GM12878 (cell line): Measurements from ENCODE around the gene CEP83. TPM values are rescaled to one million over a fixed set of nuclear protein-coding genes. Genes with fewer than 3 reads are reported as not detected.

ENCODE experiments used
- ATAC-seq: fragments of 200-7000 bp; cut with Tn5 transposase; 3 replicates; pipeline ENCODE4 v1.9.1; 2020; ENCODE audit warnings: mild to moderate bottlenecking, moderate library complexity
- BruUV-seq: library from RNA; stranded (reverse); fragments of 400-500 nt; replicated peaks from 2 replicates; lab custom pipeline; 2021; lab: Mats Ljungman, UMichigan
- CTCF ChIA-PET: fragments of 300-600 bp; sonication (Branson Sonifier 250); formaldehyde crosslinking; extraction: SDS; loops from one replicate; lab custom pipeline; 2021; ENCODE audit warnings: inconsistent platforms; lab: Yijun Ruan, JAX
- POLR2A ChIA-PET: fragments of 350-600 bp; formaldehyde crosslinking; extraction: SDS; loops from one replicate; lab custom pipeline; 2021; ENCODE audit warnings: inconsistent platforms; lab: Charles Lee
- RAD21 ChIA-PET: fragments of 300-600 bp; sonication (Branson Sonifier 250); formaldehyde crosslinking; loops from one replicate; lab custom pipeline; 2023; ENCODE audit warnings: antibody characterized with exemption; ENCODE audit not compliant: unreplicated experiment; lab: Charles Lee
- SMC1A ChIA-PET: fragments of 300-600 bp; sonication (Branson Sonifier 250); formaldehyde crosslinking; loops from one replicate; lab custom pipeline; 2023; ENCODE audit not compliant: unreplicated experiment, uncharacterized antibody; lab: Charles Lee
- DNase-seq: peaks from one replicate; pipeline ENCODE4 v3.0.0-alpha.2; 2011; ENCODE audit warnings: low read depth, low spot score
- FAIRE-seq: peaks from 3 replicates; lab custom pipeline; 2011; peaks lifted over from hg19 to GRCh38; lab: Jason Lieb, UNC
- H2AFZ ChIP-seq: 2 replicates; pipeline ENCODE4 v1.6.0; 2011; ENCODE audit warnings: low read depth, low read length, control low read depth; ENCODE audit not compliant: control insufficient read depth
- H3K27ac ChIP-seq: 2 replicates; pipeline ENCODE4 v1.5.1; 2011; ENCODE audit warnings: control low read depth; ENCODE audit not compliant: control insufficient read depth, insufficient read depth
- H3K27me3 ChIP-seq, 2 experiments: replicated peaks in 1 of 2; 2 replicates each; pipeline versions ENCODE4 v1.6.0 to v1.6.1; 2011; ENCODE audit warnings: low read length in 1 of 2; ENCODE audit not compliant: control insufficient read depth in 2 of 2, insufficient read depth in 2 of 2
- H3K36me3 ChIP-seq, 2 experiments: 2 replicates each; pipeline ENCODE4 v1.5.1; 2011; ENCODE audit warnings: low read length in 1 of 2; ENCODE audit not compliant: control insufficient read depth in 2 of 2, insufficient read depth in 2 of 2
- H3K4me1 ChIP-seq: 2 replicates; pipeline ENCODE4 v1.6.1; 2011; ENCODE audit warnings: mild to moderate bottlenecking, low read length, moderate library complexity, mixed read lengths; ENCODE audit not compliant: control insufficient read depth, insufficient read depth
- H3K4me2 ChIP-seq: 2 replicates; pipeline ENCODE4 v1.6.0; 2011; ENCODE audit warnings: control low read depth; ENCODE audit not compliant: control insufficient read depth, insufficient read depth
- H3K4me3 ChIP-seq: fragments of 200-600 bp; sonication (generic); 2 replicates; pipeline ENCODE4 v1.5.1; 2016
- H3K79me2 ChIP-seq: 2 replicates; pipeline ENCODE4 v1.6.0; 2011; ENCODE audit warnings: low read length; ENCODE audit not compliant: control insufficient read depth, insufficient read depth
- H3K9ac ChIP-seq: 2 replicates; pipeline ENCODE4 v1.8.0; 2011; ENCODE audit warnings: low read length, control low read depth, mixed read lengths; ENCODE audit not compliant: control insufficient read depth, insufficient read depth
- H3K9me3 ChIP-seq: replicated peaks from 3 replicates; pipeline ENCODE4 v1.5.1; 2011; ENCODE audit warnings: mild to moderate bottlenecking, low read length; ENCODE audit not compliant: control insufficient read depth, insufficient read depth
- H4K20me1 ChIP-seq: 2 replicates; pipeline ENCODE4 v1.6.0; 2011; ENCODE audit not compliant: control insufficient read depth, insufficient read depth
- IRF4 ChIP-seq: IDR thresholded peaks from 2 replicates; pipeline ENCODE4 v1.6.1; 2011; ENCODE audit warnings: low read depth, low read length
- MTA2 ChIP-seq: fragments of 450-650 bp; IDR thresholded peaks from 2 replicates; pipeline ENCODE4 v1.6.1; 2016; ENCODE audit warnings: low read depth, mild to moderate bottlenecking, moderate library complexity
- SIN3A ChIP-seq: IDR thresholded peaks from 2 replicates; pipeline ENCODE4 v1.6.1; 2012; ENCODE audit warnings: low read depth, low read length, improper control_type of control experiment
- SIX5 ChIP-seq: IDR thresholded peaks from 2 replicates; pipeline ENCODE4 v1.6.1; 2011; ENCODE audit warnings: mild to moderate bottlenecking, low read depth, low read length, moderate library complexity; ENCODE audit not compliant: severe bottlenecking
- SKIL ChIP-seq: fragments of 450-650 bp; IDR thresholded peaks from 2 replicates; pipeline ENCODE4 v1.6.1; 2017; ENCODE audit warnings: mild to moderate bottlenecking, low read depth, inconsistent platforms; ENCODE audit not compliant: poor library complexity, severe bottlenecking
- TCF7 ChIP-seq: IDR thresholded peaks from 2 replicates; pipeline ENCODE4 v1.6.1; 2014; ENCODE audit warnings: antibody characterized with exemption, borderline replicate concordance
- YY1 ChIP-seq: IDR thresholded peaks from 2 replicates; pipeline ENCODE4 v1.6.1; 2011; ENCODE audit warnings: low read depth, mild to moderate bottlenecking, low read length
- in situ Hi-C: fragments of 300-500 bp; cut with MboI; formaldehyde crosslinking; loops from 9 replicates; pipeline ENCODE4 v1.14.3; 2018; ENCODE audit warnings: mixed read lengths
- intact Hi-C: fragments of 100-400 bp; cut with micrococcal nuclease; formaldehyde crosslinking; loops from one replicate; pipeline ENCODE4 v1.14.2; 2022; ENCODE audit not compliant: unreplicated experiment
- polyA plus RNA-seq, 11 experiments: library from polyadenylated mRNA; depleted of rRNA in 4 of 11; unstranded in 6 of 11; stranded (reverse) in 5 of 11; fragments of >200 nt; fragmentation: Nextera tagmentation in 4 of 11; fragmentation: Illumina TruSeq in 1 of 11; extraction: Ambion mirVana in 4 of 11; extraction: Trizol in 1 of 11; gene quantifications; 1 replicate in 1 of 11; 2 replicates in 10 of 11; pipeline versions ENCODE4 v1.2.1 to v1.2.3, GENCODE V29; 2011 to 2016; ENCODE audit warnings: inconsistent platforms in 2 of 11, missing spikeins in 2 of 11, low read depth in 1 of 11
- total RNA-seq, 4 experiments: library from RNA; depleted of rRNA in 3 of 4; stranded (reverse); fragments of >200 nt in 3 of 4; fragmentation: Illumina TruSeq in 1 of 4; extraction: Trizol in 1 of 4; gene quantifications; 2 replicates each; pipeline versions ENCODE4 v1.2.1 to v1.2.3, GENCODE V29; 2013 to 2021

The CEP83 gene
- total and polyA plus RNA-seq, 10 of the 15 experiments (the other 5 are each of a cell fraction or from before 2014, with no cell fraction given), result 4.3 to 39.0 (median 22.5) TPM

- TF ChIP-seq SKIL, result no peak
- TF ChIP-seq SIX5, result no peak
- TF ChIP-seq IRF4, result no peak
- no peak for TF ChIP-seq SIN3A
- TF ChIP-seq MTA2, result no peak
- TF ChIP-seq YY1, result no peak
These were observed 43.1 kb downstream of the CEP83 start (continued) for GRCh38 chr12:94416613-94417012.

GRCh38 chr12:94415066-94415465, 44.6 kb downstream of the CEP83 start:
- intact Hi-C loops (no loop called here), in situ Hi-C loops (no loop called here)
- peaks cover 2% of the 10 kb centered on the region; the same call in 1 of the 2 replicates for H3K79me2 ChIP-seq
- H3K9ac ChIP-seq, result no peak overlapping the region
- no peaks in the 10 kb centered on the region for H3K36me3 ChIP-seq
- TF ChIP-seq TCF7, result no peak
- ChIA-PET SMC1A (interaction anchor here (1.1 kb wide), 1 partner anchor 205 kb away, joined by 4 read pairs; no protein-coding TSS in a partner anchor), RAD21 (no interaction called here), CTCF (no interaction called here), POLR2A (no interaction called here)
- H3K4me3 ChIP-seq, result no peak overlapping the region
- no peaks in the 10 kb centered on the region for H3K27me3 ChIP-seq
- H3K4me2 ChIP-seq, result no peak overlapping the region
- no TSS peak for BruUV-seq
- H3K27ac ChIP-seq, result no peak overlapping the region
- peak; percentile 48; the same call in 1 of the 3 replicates for ATAC-seq
- no peaks in the 10 kb centered on the region for H4K20me1 ChIP-seq
- peaks cover 7% of the 10 kb centered on the region; the same call in 2 of the 3 replicates for H3K9me3 ChIP-seq
- no peak for FAIRE-seq
- DNase-seq, result no peak
- no peaks in the 10 kb centered on the region for H3K4me1 ChIP-seq
- H2AFZ ChIP-seq, result no peak overlapping the region
